Muscle of back (tissue), 11 donors: ENCODE results near the gene PPP6R2. TPM values are rescaled to one million over a fixed set of nuclear protein-coding genes. Genes with fewer than 3 reads are reported as not detected.
"Not testable (repeated sequence)": the region's sequence is repeated elsewhere in the genome, so short reads cannot be mapped to it uniquely, and the experiment has no call there.

ENCODE experiments used
- DNase-seq, 3 donors: peaks; one replicate each; pipeline versions ENCODE4 v3.0.0 to v3.0.0-alpha.2; 2013
- polyA plus RNA-seq, 10 donors: library from polyadenylated mRNA; unstranded; fragments of 120-200 nt; gene quantifications; one replicate each; pipeline ENCODE4 v1.2.1, GENCODE V29; 2013; ENCODE audit not compliant: insufficient read length in 10 of 10

Gene PPP6R2
- polyA plus RNA-seq, 10 donors = 24.6 to 37.0 (median 31.5) TPM

- no peak for DNase-seq
Measured at GRCh38 chr22:50398831-50399648, 55.9 kb downstream of the PPP6R2 start.

- peak in 2 of 3 donors; percentile 17 to 28 for DNase-seq
Measured at GRCh38 chr22:50399751-50400331, 56.7 kb downstream of the PPP6R2 start.

DNA sequence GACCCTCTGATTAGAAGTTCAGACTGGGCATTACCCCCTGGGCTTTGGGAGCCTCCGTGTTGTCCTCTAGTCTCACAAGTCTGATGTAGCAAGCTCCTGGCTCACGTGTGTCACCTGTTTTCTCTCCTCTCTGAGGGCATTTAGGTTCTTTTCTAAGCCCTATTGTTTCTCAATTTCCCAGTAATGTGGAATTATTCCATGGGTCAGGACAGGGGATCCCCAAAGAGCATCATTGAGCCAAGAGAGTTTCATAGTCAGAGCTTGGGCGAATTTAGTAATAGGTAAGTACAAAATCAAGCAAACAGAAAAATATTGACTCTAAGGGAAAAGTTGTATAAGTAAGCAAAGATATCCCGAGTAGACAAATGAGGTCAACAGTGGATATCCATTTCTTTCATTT, 57.3 kb downstream of the PPP6R2 start:
- DNase-seq = no peak

- DNase-seq = no peak
Measured at GRCh38 chr22:50400931-50401330, 57.8 kb downstream of the PPP6R2 start.

DNA sequence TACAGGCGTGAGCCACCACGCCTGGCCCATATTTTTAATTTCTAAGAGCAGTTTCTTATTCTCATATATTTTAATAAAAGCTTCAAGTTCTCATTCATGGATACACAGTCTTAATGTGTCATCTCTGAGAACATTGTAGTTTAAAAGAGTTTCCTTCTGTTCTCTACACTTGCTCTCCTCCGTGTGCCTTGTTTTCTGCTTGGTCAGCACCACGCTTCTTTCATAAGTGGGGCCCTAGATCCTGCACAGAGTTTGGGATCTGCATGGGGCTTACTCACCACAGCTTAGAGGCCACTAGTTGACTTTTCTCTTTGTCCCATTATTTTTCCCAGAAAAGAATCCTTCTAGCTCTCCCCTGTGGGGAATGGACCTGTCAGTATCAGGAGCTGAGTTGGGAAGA, 58.8 kb downstream of the PPP6R2 start:
- no peak for DNase-seq

DNA sequence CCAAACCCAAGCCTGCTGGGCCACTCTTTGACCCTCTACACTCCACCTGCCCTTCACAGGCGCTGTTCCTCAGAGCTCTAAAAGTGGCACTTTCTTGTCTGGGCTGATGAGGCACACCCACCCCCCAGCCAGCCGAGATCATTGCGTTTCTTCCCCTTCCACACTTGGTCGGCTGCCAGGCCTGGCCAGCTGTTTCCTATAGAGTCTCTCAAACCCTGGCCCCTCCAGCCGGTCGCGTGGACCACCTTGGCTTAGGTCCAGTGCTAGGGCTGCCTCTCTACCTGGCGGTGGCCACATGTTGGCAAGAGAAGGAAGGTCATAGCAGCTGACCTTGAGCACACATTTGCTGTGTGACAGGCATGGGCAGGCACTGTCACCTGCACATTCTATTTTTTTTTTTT, 60.6 kb downstream of the PPP6R2 start:
- peak; percentile 23 to 72 (median 44) for DNase-seq

GRCh38 chr22:50406416-50407170, 63.5 kb downstream of the PPP6R2 start:
- DNase-seq = no peak

- DNase-seq = no peak
Measured at GRCh38 chr22:50408311-50408710, 65.2 kb downstream of the PPP6R2 start.

- DNase-seq = not testable (repeated sequence)
Measured at GRCh38 chr22:50408954-50409353, 65.8 kb downstream of the PPP6R2 start.

- DNase-seq = no peak
Measured at GRCh38 chr22:50414476-50415248, 71.5 kb downstream of the PPP6R2 start.

GRCh38 chr22:50415426-50415825, 72.3 kb downstream of the PPP6R2 start:
- DNase-seq = no peak

- DNase-seq = no peak
Measured at GRCh38 chr22:50416996-50417395, 73.9 kb downstream of the PPP6R2 start.

DNA sequence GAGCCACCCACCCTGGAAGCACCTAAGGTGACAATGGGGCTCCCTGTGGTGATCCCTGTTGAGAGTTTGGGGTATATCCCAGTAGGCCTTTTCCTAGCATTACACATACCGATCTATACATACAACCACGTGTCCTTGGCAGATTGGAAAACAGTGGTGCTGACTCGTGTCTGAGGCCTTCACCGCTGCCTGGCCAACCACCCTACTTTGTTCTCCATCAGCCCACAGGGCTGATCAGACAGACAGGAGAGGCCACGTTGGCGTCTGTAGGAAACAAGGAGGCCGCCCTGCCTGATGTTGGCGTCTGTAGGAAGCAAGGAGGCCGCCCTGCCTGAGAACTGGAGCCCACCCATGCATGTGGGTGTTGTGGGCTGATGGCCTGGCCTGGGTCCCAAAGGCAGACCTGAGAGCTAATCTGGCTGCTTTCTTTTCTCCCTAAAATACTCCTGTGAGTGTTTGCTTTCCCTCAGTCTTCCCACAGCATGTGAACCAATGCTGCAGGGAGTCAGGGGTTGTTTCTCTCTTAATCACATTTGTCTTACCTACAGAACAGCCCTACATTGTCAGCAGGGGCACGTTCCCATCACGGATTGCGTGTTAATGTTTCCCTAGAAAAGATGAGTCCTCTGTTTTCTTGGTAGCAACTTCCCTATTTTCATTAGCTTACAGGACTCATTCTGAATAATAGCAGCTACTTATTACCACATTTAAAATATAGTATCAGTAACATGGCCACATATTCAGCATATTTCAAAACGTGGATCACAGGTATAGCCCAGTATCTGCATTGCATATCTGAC, 74.5 kb downstream of the PPP6R2 start:
- no peak for DNase-seq

DNA sequence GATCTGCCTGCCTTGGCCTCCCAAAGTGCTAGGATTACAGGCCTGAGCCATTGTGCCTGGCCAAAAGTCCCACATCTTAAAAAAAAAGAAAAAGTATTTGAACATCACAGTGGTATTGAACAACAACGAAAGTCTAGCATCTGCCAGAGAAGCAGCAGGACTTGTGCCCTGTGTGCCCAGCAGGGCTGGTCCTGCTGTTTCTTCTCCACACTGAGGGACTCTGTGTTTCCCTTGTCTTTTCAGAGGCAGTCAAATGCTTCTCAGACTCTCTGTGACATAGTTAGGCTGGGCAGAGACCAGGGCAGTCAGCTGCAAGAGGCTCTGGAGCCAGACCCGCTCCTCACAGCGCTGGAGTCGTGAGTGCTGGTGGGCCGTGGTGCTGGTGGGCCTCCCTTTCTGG, 75.5 kb downstream of the PPP6R2 start:
- DNase-seq = no peak

DNA sequence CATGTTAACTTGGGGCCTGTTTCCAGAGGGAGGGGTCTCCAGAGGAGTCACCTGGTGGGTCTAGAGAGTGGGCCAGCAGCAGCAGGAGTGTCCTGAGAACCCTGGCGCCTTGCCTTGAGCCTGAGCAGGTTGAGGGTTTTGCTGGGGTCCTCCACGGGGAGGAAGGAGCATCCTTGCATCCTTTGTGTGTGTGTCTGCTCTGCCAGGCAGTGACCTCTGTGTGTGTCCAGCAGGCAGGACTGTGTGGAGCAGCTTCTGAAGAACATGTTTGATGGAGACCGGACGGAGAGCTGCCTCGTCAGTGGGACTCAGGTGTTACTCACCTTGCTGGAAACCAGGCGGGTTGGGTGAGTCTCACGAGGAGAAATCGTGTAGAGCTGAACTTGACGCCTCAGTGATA, 76.0 kb downstream of the PPP6R2 start:
- DNase-seq = no peak

DNA sequence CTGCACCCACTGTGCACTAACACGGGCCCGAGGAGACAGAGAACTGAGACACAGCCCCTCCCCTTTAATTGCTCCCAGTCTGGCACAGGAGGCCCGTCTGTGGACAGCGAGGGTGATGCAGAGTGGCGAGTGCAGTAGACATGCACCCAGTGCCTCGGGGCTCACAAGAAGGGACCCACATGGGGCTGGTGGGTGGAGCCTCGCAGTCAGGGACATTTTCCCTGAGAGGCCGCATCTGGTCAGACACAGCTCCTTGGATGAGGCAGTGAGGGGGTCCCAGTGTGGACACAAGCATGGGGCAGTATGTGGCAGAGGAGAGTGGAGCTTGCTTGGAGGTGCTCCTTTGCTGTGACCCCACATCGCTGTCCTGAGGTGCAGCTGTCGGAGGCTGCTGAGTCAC, 76.9 kb downstream of the PPP6R2 start:
- no peak for DNase-seq

DNA sequence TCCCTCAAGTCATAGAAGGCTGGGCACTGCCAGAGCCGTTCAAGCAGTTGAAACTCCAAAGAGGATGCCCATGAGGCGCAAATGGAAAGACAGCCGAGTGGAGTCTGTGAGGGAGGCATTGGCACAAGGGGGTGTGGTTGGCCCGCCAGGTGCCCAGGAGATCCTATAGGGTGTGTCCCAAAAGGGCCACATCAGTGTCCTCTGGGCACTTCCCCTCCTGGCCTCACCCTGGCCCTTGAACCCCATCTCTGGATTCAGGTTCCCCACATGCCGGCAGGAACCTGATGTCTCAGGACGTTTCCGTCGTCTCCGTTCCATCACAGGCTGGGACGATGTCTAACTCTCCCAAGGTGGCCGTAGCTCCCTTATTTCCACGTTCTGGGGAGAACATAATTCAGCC, 77.5 kb downstream of the PPP6R2 start:
- DNase-seq = no peak

- DNase-seq = no peak
Measured at GRCh38 chr22:50422046-50422445, 78.9 kb downstream of the PPP6R2 start.

GRCh38 chr22:50422961-50423815, 80.1 kb downstream of the PPP6R2 start:
- DNase-seq = no peak

DNA sequence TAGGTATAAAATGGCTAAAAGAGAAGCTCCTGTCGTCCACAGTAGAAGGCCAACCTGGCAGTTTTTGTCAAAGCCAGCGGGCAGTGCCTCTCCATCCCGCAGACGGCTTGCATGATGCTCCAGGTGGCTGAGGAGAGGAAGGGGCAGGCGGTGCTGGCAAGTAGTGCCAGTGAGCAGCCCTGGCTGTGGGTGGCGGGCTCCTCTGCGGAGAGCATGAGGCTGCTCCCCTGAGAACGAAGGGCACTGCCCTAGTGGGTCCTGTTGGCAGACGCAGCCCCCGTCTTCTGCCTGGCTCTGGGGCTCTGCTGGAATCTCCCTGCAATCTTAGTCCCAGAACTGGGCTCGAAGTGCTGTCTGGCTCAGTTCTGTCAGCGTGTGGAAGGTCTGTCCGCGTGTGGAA, 80.8 kb downstream of the PPP6R2 start:
- DNase-seq = no peak
